Measurements from ENCODE around the gene KCNT2.

Gene KCNT2

GRCh38 chr1:196183941-196184340, 424.3 kb downstream of the KCNT2 start:
- Mint-ChIP-seq H3K4me3 (no peak overlapping the region), H3K27me3 (ENCODE audit: low read depth) (no peaks in the 10 kb centered on the region), H3K4me1 (ENCODE audit: low read depth) (no peaks in the 10 kb centered on the region), H3K9me3 (peaks cover 4% of the 10 kb centered on the region), H3K27ac (no peak overlapping the region), H3K36me3 (ENCODE audit: low read depth) (no peaks in the 10 kb centered on the region)

- Mint-ChIP-seq H3K27ac (no peak overlapping the region), H3K27me3 (ENCODE audit: low read depth) (no peaks in the 10 kb centered on the region), H3K36me3 (ENCODE audit: low read depth) (no peaks in the 10 kb centered on the region), H3K9me3 (peaks cover 4% of the 10 kb centered on the region), H3K4me1 (ENCODE audit: low read depth) (no peaks in the 10 kb centered on the region), H3K4me3 (no peak overlapping the region)
These were observed 426.7 kb downstream of the KCNT2 start for GRCh38 chr1:196181594-196181878.

- Mint-ChIP-seq H3K36me3 (ENCODE audit: low read depth) (no peaks in the 10 kb centered on the region), H3K27ac (no peak overlapping the region), H3K9me3 (peaks cover 4% of the 10 kb centered on the region), H3K4me3 (no peak overlapping the region), H3K27me3 (ENCODE audit: low read depth) (no peaks in the 10 kb centered on the region), H3K4me1 (ENCODE audit: low read depth) (no peaks in the 10 kb centered on the region)
These were observed 427.2 kb downstream of the KCNT2 start for GRCh38 chr1:196180847-196181593.

GRCh38 chr1:196178083-196178635, 430.1 kb downstream of the KCNT2 start:
- H3K36me3 Mint-ChIP-seq (ENCODE audit: low read depth), result no peaks in the 10 kb centered on the region
- H3K9me3 Mint-ChIP-seq, result no peaks in the 10 kb centered on the region
- H3K27me3 Mint-ChIP-seq (ENCODE audit: low read depth), result no peaks in the 10 kb centered on the region
- H3K4me1 Mint-ChIP-seq (ENCODE audit: low read depth), result no peaks in the 10 kb centered on the region
- no peak overlapping the region for H3K27ac Mint-ChIP-seq
- no peak overlapping the region for H3K4me3 Mint-ChIP-seq
